ENCODE data around the gene APBA3.

The APBA3 gene

DNA sequence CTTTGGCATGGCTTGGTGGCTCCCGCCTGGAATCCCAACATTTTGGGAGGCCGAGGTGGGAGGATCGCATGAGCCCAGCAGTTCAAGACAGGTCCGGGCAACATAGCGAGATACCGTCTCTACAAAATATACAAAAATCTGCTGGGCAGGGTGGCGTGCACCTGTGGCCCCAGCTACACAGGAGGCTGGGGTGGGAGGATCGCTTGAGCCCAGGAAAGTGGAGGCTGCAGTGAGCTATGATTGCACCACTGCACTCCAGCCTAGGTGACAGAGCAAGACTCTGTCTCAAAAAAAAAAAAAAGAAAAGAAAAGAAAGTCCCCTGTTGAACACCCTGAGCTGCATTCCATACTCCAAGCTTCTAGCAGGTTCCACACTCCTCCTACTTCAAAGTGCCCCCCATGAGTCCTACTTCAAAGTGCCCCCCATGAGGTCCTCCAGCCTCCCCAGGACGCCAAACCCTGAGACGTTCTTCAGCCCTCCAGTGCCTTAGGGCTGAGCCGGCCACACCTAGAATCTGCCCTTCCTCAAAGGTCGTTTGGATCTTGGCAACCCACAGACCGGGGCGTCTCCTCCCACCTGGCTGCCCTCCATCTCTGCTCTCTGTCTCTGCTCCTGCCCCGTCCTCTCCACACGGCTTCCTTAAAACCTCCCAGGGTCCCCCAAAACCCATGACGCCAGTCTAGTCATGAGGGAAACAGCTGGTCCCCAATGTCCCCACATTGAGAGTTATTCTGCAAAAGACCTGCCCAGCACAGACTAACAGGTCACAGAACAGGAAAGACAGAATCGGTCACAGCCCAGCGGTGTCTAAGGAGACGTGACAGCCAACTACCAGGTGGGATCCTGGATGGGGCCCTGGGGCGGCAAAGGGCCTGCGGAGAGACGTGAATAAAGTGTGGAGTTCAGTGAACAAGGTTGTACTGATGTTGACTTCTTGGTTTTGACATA, 48.6 kb downstream of the APBA3 start:
- DNase-seq: no peak

- DNase-seq: no peak
Observed at GRCh38 chr19:3710265-3710812, 51.2 kb downstream of the APBA3 start.

DNA sequence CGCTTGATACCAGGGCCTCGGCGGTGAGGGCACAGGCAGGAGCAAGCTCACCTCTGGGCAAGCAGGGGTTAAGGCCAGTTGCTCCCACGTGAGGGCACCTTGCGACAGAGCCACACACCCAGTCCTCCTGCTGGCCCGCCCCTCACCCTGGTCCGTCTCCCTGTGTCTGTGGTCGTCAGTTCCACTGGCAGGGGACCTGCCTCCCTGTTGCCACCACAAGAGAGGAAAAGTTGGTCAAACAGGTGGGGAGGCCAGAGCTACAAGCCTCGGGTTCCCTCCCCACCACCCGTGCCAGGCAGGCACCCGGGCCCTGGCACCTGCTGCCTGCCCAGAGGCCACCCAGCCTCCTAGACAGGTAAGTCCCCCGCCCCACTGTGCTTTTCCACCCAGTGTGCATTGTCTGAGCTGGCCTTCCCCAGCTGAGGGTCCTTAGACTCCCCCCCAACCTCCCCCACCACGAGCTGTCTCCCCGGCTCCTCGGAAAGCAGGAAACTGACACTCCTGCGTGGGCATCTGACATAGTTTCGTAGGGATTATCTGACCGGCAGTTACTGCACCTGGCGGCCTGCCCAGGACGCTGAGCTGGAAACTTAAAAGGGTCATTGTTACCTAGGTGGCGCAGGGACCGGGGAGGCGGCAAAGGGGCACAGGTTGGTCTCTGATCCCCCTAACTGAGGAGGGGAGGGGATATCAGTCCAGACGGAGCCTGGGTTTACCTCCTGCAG, 53.1 kb downstream of the APBA3 start, which contains the start of gene TJP3:
Gene TJP3, plus strand, starts transcription at position 178 of the 725 bp plus-strand sequence. CDS start 20,049 bp downstream, outside the sequence.
- no peak for DNase-seq

DNA sequence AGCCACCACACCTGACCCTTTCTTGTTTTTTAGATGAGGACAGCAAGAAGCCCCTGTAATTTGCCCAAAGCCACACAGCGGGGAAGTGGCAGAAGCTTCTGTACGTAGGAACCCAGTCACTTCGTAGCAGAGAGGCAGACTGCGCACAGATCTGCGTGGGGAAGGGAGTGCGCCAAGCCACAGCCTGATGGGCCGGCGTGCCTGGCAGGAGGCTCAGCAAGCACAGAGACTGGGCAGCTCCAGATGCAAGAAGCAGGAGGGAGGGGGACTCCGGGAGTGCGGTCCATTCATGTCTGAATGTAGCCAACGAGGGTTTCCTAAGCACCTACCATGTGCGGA, 53.7 kb downstream of the APBA3 start:
- DNase-seq: no peak

- no peak for DNase-seq
Observed at GRCh38 chr19:3701200-3701599, 60.3 kb downstream of the APBA3 start.
